WTC11 (cell line): ENCODE results near the gene GPR84. TPM values are rescaled to one million over a fixed set of nuclear protein-coding genes. Genes with fewer than 3 reads are reported as not detected.

ENCODE experiments used
- ATAC-seq: fragments of 200-7000 bp; cut with Tn5 transposase; 2 replicates; pipeline ENCODE4 v1.10.0; 2021; ENCODE audit warnings: mild to moderate bottlenecking, moderate library complexity
- CTCF ChIA-PET: fragments of 300-600 bp; sonication (Branson Sonifier 250); formaldehyde crosslinking; loops from one replicate; lab custom pipeline; 2021; ENCODE audit warnings: antibody characterized with exemption; lab: Charles Lee
- POLR2A ChIA-PET: fragments of 350-600 bp; sonication (Branson Sonifier 250); formaldehyde crosslinking; loops from one replicate; lab custom pipeline; 2021; ENCODE audit warnings: antibody characterized with exemption; lab: Charles Lee
- DNase-seq: peaks from one replicate; pipeline ENCODE4 v3.0.0; 2021; ENCODE audit warnings: low spot score
- H3K27ac Mint-ChIP-seq: 2 replicates; pipeline ENCODE4 v1.8.0; 2021; ENCODE audit warnings: mixed read lengths
- H3K27me3 Mint-ChIP-seq: 2 replicates; pipeline ENCODE4 v1.8.0; 2021; ENCODE audit warnings: low read depth, mild to moderate bottlenecking, moderate library complexity, mixed read lengths
- H3K36me3 Mint-ChIP-seq: 2 replicates; pipeline ENCODE4 v1.8.0; 2021; ENCODE audit warnings: mixed read lengths
- H3K4me1 Mint-ChIP-seq: 2 replicates; pipeline ENCODE4 v1.8.0; 2022; ENCODE audit warnings: mixed read lengths
- H3K4me3 Mint-ChIP-seq: 2 replicates; pipeline ENCODE4 v1.8.0; 2021; ENCODE audit warnings: mild to moderate bottlenecking, moderate library complexity, mixed read lengths
- H3K9me3 Mint-ChIP-seq: 2 replicates; pipeline ENCODE4 v1.8.0; 2021; ENCODE audit warnings: mixed read lengths
- ATF1 ChIP-seq: sonication (generic); formaldehyde crosslinking; IDR thresholded peaks from 2 replicates; pipeline ENCODE4 v1.8.1; 2023; ENCODE audit warnings: mild to moderate bottlenecking, moderate library complexity, missing genetic modification reagents
- ATF6 ChIP-seq: sonication (generic); formaldehyde crosslinking; IDR thresholded peaks from 2 replicates; pipeline ENCODE4 v1.8.1; 2023; ENCODE audit warnings: mild to moderate bottlenecking, missing genetic modification reagents
- CREM ChIP-seq: sonication (generic); formaldehyde crosslinking; IDR thresholded peaks from 2 replicates; pipeline ENCODE4 v1.8.1; 2022; ENCODE audit warnings: mild to moderate bottlenecking, missing genetic modification reagents, moderate library complexity
- ETV6 ChIP-seq: sonication (generic); formaldehyde crosslinking; IDR thresholded peaks from 2 replicates; pipeline ENCODE4 v1.8.1; 2022; ENCODE audit warnings: mild to moderate bottlenecking, missing genetic modification reagents
- GTF2I ChIP-seq: fragments of 250-450 bp; sonication (Bioruptor Pico); conservative IDR thresholded peaks from 2 replicates; pipeline ENCODE4 v1.4.0; 2021; ENCODE audit warnings: mild to moderate bottlenecking
- MXD4 ChIP-seq: fragments of 250-450 bp; sonication (Bioruptor Pico); IDR thresholded peaks from 2 replicates; pipeline ENCODE4 v1.8.0; 2021; ENCODE audit warnings: mild to moderate bottlenecking, moderate library complexity, borderline replicate concordance
- NFYB ChIP-seq: sonication (generic); formaldehyde crosslinking; conservative IDR thresholded peaks from 2 replicates; pipeline ENCODE4 v1.8.0; 2022; ENCODE audit warnings: low read depth, missing genetic modification reagents
- NR3C1 ChIP-seq: sonication (generic); formaldehyde crosslinking; conservative IDR thresholded peaks from 2 replicates; pipeline ENCODE4 v1.8.1; 2023; ENCODE audit warnings: low read depth, mild to moderate bottlenecking, missing genetic modification reagents
- OVOL2 ChIP-seq: fragments of 250-450 bp; sonication (Bioruptor Pico); IDR thresholded peaks from 2 replicates; pipeline ENCODE4 v1.9.0; 2021; ENCODE audit warnings: mild to moderate bottlenecking, borderline replicate concordance
- PREB ChIP-seq: sonication (generic); formaldehyde crosslinking; IDR thresholded peaks from 2 replicates; pipeline ENCODE4 v1.8.1; 2022; ENCODE audit warnings: mild to moderate bottlenecking, missing genetic modification reagents, moderate library complexity, borderline replicate concordance
- PRRX2 ChIP-seq: fragments of 250-450 bp; sonication (Bioruptor Pico); IDR thresholded peaks from 2 replicates; pipeline ENCODE4 v1.8.0; 2021; ENCODE audit warnings: mild to moderate bottlenecking
- RORB ChIP-seq: fragments of 250-450 bp; sonication (Bioruptor Pico); IDR thresholded peaks from 2 replicates; pipeline ENCODE4 v1.9.0; 2021; ENCODE audit warnings: mild to moderate bottlenecking
- SMAD3 ChIP-seq: sonication (generic); formaldehyde crosslinking; IDR thresholded peaks from 2 replicates; pipeline ENCODE4 v1.8.0; 2022; ENCODE audit warnings: missing genetic modification reagents, mild to moderate bottlenecking, borderline replicate concordance
- TEAD1 ChIP-seq: sonication (generic); formaldehyde crosslinking; IDR thresholded peaks from 2 replicates; pipeline ENCODE4 v1.8.0; 2022; ENCODE audit warnings: mild to moderate bottlenecking, missing genetic modification reagents
- TEAD4 ChIP-seq: sonication (generic); formaldehyde crosslinking; IDR thresholded peaks from 2 replicates; pipeline ENCODE4 v1.8.0; 2022; ENCODE audit warnings: mild to moderate bottlenecking, missing genetic modification reagents
- ZBTB43 ChIP-seq: sonication (generic); formaldehyde crosslinking; IDR thresholded peaks from 2 replicates; pipeline ENCODE4 v1.8.1; 2023; ENCODE audit warnings: mild to moderate bottlenecking, missing genetic modification reagents
- ZNF317 ChIP-seq: sonication (generic); formaldehyde crosslinking; IDR thresholded peaks from 2 replicates; pipeline ENCODE4 v1.8.1; 2023; ENCODE audit warnings: low read depth, mild to moderate bottlenecking, moderate library complexity, missing genetic modification reagents, borderline replicate concordance
- ZNF416 ChIP-seq: fragments of 250-450 bp; sonication (Bioruptor Pico); IDR thresholded peaks from 2 replicates; pipeline ENCODE4 v1.9.0; 2021; ENCODE audit warnings: mild to moderate bottlenecking, inconsistent platforms
- total RNA-seq: library from RNA; stranded (reverse); gene quantifications from 3 replicates; pipeline ENCODE4 v1.2.3, GENCODE V29; 2021
- TF ChIP-seq, protein P1 (sequence below): sonication (generic); formaldehyde crosslinking; IDR thresholded peaks from 2 replicates; pipeline ENCODE4 v1.8.0; 2022; ENCODE audit warnings: mild to moderate bottlenecking, missing genetic modification reagents
- TF ChIP-seq, protein P2 (sequence below): sonication (generic); formaldehyde crosslinking; IDR thresholded peaks from 2 replicates; pipeline ENCODE4 v1.8.1; 2022; ENCODE audit warnings: low read depth, mild to moderate bottlenecking, moderate library complexity, missing genetic modification reagents, borderline replicate concordance
- TF ChIP-seq, protein P3 (sequence below): sonication (generic); formaldehyde crosslinking; conservative IDR thresholded peaks from 2 replicates; pipeline ENCODE4 v1.8.1; 2023; ENCODE audit warnings: mild to moderate bottlenecking, low read depth, missing genetic modification reagents, moderate library complexity
- TF ChIP-seq, protein P4 (sequence below): fragments of 250-450 bp; sonication (Bioruptor Pico); conservative IDR thresholded peaks from 2 replicates; pipeline ENCODE4 v1.9.0; 2021; ENCODE audit warnings: mild to moderate bottlenecking
- TF ChIP-seq, protein P5 (sequence below): fragments of 250-450 bp; sonication (Bioruptor Pico); IDR thresholded peaks from 2 replicates; pipeline ENCODE4 v1.8.0; 2021; ENCODE audit warnings: mild to moderate bottlenecking

The GPR84 gene
- total RNA-seq, 1 experiment from 2014 or later, result 0.13 TPM

GRCh38 chr12:54387114-54387467, 22.8 kb upstream of the GPR84 start:
- ATAC-seq, result no peak
- ChIA-PET CTCF (interaction anchor here (0.6 to 4.3 kb wide), 7 partner anchors 8 to 135 kb away, joined by 3 to 67 read pairs (median 7); no protein-coding TSS in a partner anchor), POLR2A (no interaction called here)
- peaks cover 9% of the 10 kb centered on the region for H3K36me3 Mint-ChIP-seq
- peak overlapping the region; percentile 30 for H3K27ac Mint-ChIP-seq
- TF ChIP-seq, protein P1, sequence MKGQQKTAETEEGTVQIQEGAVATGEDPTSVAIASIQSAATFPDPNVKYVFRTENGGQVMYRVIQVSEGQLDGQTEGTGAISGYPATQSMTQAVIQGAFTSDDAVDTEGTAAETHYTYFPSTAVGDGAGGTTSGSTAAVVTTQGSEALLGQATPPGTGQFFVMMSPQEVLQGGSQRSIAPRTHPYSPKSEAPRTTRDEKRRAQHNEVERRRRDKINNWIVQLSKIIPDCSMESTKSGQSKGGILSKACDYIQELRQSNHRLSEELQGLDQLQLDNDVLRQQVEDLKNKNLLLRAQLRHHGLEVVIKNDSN (CRISPR knock-in tag), result no peak
- TF ChIP-seq NFYB (no peak), MXD4 (CRISPR knock-in tag) (no peak), ZNF416 (no peak), CREM (CRISPR knock-in tag) (no peak), ETV6 (CRISPR knock-in tag) (no peak), ZNF317 (CRISPR knock-in tag) (no peak), RORB (CRISPR knock-in tag) (no peak), PREB (no peak), ATF1 (CRISPR knock-in tag) (no peak)
- TF ChIP-seq, protein P2, sequence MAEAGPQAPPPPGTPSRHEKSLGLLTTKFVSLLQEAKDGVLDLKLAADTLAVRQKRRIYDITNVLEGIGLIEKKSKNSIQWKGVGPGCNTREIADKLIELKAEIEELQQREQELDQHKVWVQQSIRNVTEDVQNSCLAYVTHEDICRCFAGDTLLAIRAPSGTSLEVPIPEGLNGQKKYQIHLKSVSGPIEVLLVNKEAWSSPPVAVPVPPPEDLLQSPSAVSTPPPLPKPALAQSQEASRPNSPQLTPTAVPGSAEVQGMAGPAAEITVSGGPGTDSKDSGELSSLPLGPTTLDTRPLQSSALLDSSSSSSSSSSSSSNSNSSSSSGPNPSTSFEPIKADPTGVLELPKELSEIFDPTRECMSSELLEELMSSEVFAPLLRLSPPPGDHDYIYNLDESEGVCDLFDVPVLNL (CRISPR knock-in tag), result no peak
- TF ChIP-seq, protein P3, sequence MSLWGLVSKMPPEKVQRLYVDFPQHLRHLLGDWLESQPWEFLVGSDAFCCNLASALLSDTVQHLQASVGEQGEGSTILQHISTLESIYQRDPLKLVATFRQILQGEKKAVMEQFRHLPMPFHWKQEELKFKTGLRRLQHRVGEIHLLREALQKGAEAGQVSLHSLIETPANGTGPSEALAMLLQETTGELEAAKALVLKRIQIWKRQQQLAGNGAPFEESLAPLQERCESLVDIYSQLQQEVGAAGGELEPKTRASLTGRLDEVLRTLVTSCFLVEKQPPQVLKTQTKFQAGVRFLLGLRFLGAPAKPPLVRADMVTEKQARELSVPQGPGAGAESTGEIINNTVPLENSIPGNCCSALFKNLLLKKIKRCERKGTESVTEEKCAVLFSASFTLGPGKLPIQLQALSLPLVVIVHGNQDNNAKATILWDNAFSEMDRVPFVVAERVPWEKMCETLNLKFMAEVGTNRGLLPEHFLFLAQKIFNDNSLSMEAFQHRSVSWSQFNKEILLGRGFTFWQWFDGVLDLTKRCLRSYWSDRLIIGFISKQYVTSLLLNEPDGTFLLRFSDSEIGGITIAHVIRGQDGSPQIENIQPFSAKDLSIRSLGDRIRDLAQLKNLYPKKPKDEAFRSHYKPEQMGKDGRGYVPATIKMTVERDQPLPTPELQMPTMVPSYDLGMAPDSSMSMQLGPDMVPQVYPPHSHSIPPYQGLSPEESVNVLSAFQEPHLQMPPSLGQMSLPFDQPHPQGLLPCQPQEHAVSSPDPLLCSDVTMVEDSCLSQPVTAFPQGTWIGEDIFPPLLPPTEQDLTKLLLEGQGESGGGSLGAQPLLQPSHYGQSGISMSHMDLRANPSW, result no peak
- peaks cover 70% of the 10 kb centered on the region for H3K4me1 Mint-ChIP-seq
- H3K27me3 Mint-ChIP-seq, result peaks cover 4% of the 10 kb centered on the region
- no peak for DNase-seq
- no peaks in the 10 kb centered on the region for H3K9me3 Mint-ChIP-seq
- peak overlapping the region; percentile 27 for H3K4me3 Mint-ChIP-seq

DNA sequence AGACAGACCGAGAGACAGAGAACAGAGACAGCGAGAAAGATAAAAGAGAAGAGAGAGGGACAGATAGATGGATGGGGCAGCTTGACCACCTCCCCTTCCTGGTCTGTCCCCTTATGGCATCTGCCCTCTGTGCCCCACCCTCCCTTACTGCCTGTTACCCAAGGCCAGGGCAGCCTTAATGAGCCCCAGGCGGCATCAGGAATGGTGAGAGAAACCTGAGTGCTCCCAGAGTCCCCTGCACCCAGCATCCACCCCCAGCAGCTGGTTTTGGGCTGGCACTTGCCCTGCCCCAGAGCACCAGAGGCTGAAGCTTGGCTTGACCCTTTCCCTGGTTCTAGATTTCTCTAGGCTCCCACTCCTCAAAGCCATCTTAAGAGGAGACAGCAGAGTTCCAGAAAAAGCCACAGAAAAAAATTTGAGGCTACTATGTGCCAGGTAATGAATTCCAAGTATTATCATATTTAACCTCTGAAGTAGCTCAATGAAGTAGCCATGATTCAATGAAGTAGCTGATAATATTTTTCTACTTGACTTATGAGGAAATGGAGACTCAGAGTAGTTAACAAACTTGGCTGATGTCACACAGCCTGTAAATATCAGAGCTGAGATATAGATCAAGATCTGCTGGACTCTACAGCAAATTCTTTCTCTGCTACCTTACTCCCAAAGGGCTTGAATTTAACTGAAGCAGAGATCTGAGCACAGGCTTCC, 22.3 kb upstream of the GPR84 start:
- H3K4me1 Mint-ChIP-seq, result peaks cover 65% of the 10 kb centered on the region
- peak overlapping the region; percentile 65; the same call in 1 of the 2 replicates for H3K27ac Mint-ChIP-seq
- CTCF ChIA-PET, result interaction anchor here (0.6 to 4.3 kb wide), 8 partner anchors 8 to 135 kb away, joined by 3 to 67 read pairs (median 5); partner anchors contain the start of gene COPZ1
- no peak for ATAC-seq
- H3K36me3 Mint-ChIP-seq, result peaks cover 9% of the 10 kb centered on the region
- H3K4me3 Mint-ChIP-seq, result peak overlapping the region; percentile 27
- no peak for DNase-seq
- POLR2A ChIA-PET, result no interaction called here
- peaks cover under 1% of the 10 kb centered on the region; the same call in 1 of the 2 replicates for H3K27me3 Mint-ChIP-seq
- H3K9me3 Mint-ChIP-seq, result no peaks in the 10 kb centered on the region
- TF ChIP-seq OVOL2 (no peak), SMAD3 (no peak), ZBTB43 (CRISPR knock-in tag) (no peak), TEAD4 (no peak), ATF6 (CRISPR knock-in tag) (no peak), PRRX2 (CRISPR knock-in tag) (no peak), NR3C1 (CRISPR knock-in tag) (no peak), GTF2I (no peak), TEAD1 (no peak)
- TF ChIP-seq, protein P4, sequence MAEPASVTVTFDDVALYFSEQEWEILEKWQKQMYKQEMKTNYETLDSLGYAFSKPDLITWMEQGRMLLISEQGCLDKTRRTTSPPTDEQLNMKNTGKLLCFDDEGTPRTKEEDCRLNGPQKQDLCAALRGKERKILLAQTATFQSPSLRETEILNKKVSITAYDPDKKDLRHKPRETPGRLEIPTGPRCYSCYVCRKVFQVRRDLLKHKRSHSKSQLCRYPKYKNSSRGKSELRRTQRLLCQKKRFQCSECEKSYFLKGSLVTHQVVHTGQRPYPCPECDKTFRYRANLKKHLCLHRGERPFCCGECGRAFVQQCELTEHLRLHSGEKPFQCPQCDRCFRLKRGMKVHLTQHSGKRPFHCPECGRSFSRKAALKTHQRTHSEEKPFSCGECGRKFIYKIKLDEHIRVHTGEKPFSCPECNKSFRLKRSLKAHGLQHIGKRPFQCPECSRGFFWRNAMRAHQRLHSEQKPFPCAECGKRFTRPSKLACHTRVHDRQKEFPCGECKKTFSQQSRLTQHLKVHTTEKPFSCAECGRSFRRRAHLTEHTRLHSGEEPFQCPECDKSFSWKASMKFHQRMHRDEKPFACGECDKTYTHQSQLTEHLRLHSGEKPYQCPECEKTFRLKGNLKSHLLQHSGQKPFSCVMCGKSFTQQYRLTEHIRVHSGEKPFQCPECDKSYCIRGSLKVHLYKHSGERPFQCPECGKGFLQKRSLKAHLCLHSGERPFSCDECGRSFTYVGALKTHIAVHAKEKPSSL (CRISPR knock-in tag), result no peak
- TF ChIP-seq, protein P5, sequence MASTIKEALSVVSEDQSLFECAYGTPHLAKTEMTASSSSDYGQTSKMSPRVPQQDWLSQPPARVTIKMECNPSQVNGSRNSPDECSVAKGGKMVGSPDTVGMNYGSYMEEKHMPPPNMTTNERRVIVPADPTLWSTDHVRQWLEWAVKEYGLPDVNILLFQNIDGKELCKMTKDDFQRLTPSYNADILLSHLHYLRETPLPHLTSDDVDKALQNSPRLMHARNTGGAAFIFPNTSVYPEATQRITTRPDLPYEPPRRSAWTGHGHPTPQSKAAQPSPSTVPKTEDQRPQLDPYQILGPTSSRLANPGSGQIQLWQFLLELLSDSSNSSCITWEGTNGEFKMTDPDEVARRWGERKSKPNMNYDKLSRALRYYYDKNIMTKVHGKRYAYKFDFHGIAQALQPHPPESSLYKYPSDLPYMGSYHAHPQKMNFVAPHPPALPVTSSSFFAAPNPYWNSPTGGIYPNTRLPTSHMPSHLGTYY (CRISPR knock-in tag), result no peak
